GM19351 (cell line): ENCODE measurements around the gene STN1.

Experiments used
- ATAC-seq: cut with Tn5 transposase; IDR thresholded peaks from one replicate; pipeline ENCODE4 v1.9.1; 2021; ENCODE audit warnings: mild to moderate bottlenecking, moderate library complexity; ENCODE audit not compliant: unreplicated experiment

STN1 gene

GRCh38 chr10:103895411-103896186 is 22.4 kb downstream of the STN1 start:
- no peak for ATAC-seq

- no peak for ATAC-seq
Measured at GRCh38 chr10:103894441-103894864, 23.5 kb downstream of the STN1 start.

DNA sequence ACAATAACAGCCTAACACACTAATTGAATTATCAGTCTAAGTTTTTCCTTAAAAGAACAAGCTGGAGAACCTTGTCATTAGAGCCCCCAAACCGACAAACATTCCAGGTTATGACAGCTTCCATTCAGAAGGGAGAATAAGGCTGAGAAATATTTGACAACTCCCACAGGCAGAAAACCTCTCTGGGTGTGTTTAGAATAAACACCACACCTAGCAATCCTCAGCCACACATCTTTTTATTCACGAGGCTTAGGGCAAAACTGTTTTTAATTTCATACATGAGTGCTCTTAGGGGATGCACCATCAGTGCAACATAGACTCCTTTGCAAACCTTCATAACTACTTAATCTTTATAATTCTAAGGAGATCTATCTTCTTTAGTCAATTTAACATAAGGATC is 24.2 kb downstream of the STN1 start:
- ATAC-seq, result no peak

DNA sequence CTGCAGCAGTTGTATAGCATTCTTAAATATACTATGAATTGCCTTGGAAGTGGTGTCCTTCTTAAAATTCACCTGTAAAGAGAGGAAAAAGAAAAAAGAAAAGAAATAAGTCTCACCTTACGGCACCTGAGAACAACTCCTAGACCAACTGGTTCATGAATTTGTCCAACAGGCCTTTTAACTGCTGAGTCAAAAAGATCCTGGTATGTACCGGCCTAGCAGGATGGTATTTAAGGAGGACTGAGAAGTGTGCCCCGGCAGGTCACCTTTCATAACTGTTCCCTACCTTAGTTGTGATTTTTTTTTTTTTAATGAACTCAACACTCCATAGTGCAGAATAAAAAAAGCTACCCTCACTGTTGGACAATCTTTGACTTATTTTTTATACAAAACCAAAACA is 25.8 kb downstream of the STN1 start:
- ATAC-seq, result no peak

- no peak for ATAC-seq
Measured at GRCh38 chr10:103890688-103891087, 27.3 kb downstream of the STN1 start.

DNA sequence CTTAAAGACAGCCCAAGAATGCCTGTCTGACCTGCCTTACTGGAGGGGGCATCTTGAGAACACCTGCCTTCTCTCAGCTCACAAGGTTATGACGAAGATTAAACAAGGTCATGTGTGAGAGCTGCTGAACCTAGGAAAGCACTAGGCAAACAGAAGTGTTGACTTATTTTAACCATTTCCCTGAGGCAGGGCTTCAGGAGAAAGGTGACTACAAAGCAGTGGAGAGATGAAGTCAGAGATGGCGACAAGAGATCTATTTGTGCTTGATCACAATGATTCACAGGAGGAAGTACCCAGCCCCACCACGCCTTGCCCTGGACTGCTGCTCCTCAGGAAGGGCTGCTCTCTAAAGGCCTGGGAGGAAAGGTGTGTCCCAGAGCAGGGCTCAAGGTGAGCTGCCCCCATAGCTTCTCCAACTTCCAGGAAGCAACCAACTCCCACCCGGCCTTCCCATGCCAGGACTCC is 27.8 kb downstream of the STN1 start:
- no peak for ATAC-seq

DNA sequence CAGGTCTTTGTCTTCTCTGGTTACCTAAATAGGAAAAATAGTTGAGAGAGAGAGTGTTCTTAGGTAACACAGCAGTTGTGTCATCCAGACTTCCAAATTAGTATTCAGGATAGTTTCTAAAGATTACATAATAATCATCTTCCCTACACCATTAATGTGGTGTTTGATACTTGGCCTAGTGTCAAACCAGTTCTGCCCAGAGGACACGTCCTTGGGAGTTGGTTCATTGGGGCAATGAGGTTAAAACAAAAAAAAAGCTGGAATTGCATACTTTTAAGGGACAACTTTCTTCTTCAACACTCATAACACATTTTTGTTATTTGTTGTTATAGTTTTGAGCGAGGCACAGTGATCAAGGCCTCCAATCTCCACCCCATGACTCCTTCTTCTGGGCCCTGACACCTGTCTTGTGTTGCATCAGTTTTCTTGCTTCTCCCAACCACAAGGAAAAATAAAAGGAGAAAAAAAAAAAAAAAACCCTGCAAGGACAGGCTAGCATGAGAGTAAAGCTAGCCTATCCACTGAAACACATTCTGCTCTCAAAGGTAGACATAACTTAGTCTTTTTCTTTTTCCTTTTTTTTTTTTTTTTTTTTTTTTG is 28.8 kb downstream of the STN1 start:
- no peak for ATAC-seq

DNA sequence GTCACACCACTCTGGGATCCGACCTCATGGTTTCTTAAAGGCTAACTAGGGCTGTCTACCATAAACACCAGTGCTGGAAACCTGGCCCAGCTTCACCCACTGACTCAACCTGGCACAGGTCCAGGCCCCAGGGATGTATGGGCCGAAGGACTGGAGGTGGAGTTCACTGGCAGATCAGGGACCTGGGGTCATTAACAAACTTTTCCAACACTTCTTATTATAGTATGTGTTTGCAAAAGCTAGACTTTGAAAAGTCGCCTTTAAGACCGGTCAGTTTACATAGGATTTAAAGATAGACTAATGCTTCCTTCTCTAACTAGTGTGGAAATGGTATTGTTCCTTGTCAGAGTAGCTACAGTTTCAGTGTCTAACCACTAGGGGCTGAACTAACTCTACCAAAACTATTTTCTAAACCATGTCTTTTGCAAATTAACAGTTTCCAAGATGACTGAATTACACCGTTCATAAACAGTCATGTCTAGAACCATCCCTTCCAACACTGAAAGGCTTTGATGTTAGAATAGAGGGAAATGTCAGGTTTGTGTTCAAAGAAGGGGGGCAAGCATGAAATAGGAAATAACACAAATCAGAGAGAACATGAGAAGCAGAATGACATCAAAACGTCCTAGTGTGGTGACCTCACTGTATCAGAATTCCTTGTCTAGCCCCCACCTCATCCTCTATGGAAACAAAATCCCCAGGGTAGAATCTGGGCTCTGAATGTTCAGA is 29.7 kb downstream of the STN1 start:
- peak; percentile 67 for ATAC-seq

- no peak for ATAC-seq
Measured at GRCh38 chr10:103885617-103886016, 32.4 kb downstream of the STN1 start.

DNA sequence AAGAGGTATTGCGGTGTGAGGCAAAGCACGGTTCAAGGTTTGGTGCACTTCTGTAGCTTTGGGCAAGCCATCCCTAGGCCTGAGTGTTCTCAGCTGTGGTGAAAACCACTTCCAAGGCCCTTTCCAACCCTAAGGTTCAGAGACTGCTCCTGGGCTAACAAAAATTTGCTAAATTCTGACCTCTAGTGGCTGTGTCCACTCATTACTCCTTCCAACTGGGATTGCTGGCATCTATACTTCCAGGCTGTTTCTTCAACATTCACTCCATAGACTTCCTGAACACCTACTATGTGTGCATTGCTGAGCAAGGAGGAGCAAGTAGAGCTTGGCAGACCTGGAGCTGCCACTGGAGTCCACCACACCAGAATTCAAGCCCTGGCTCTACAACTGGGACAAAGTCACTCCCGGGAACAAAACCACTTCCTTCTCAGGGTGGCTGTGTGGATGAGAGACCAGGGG is 33.3 kb downstream of the STN1 start:
- peak; percentile 58 for ATAC-seq

GRCh38 chr10:103882285-103883007 is 35.5 kb downstream of the STN1 start:
- no peak for ATAC-seq

DNA sequence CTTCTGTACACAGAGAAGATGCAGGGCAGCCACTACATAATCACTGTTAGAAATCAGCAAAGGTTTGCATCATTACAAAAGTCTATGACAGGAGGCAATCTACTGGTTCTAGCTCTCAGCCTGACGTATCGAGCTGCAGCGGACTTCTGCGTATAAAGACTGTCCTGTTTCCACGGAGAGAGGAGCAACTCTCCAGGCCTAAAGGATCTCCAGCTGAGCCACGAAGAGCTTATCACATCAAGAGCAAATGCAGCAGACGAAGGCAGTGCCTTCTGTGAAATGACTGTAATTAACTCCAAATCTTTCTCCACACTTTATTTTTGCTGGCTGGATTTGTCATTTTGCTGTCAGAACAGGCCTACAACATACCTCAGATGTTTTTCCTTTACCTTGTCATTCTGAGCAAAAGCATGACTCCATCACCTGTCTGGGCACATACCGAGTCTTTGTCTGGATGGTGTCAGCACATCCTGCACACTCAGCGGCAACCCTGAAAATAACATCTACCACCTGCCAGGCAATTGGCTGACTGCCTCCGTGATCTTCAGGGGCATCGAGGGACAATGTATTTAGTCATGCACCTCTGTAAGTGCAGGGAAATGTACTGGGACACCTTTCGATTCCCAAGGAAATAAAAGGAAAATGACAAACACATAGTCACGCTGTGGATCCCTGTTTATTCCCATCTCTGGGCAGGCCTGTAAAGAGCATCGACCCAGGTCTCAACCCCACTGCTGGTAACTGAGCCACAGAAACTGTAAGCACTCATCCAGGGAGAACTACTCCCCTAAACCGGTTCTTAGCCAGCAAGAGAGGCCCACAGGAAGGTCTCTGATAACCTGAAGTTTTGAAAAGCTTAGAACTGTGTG is 36.3 kb downstream of the STN1 start:
- ATAC-seq, result no peak

GRCh38 chr10:103879831-103880230 is 38.2 kb downstream of the STN1 start:
- no peak for ATAC-seq

- ATAC-seq, result no peak
Measured at GRCh38 chr10:103879409-103879808, 38.6 kb downstream of the STN1 start.

DNA sequence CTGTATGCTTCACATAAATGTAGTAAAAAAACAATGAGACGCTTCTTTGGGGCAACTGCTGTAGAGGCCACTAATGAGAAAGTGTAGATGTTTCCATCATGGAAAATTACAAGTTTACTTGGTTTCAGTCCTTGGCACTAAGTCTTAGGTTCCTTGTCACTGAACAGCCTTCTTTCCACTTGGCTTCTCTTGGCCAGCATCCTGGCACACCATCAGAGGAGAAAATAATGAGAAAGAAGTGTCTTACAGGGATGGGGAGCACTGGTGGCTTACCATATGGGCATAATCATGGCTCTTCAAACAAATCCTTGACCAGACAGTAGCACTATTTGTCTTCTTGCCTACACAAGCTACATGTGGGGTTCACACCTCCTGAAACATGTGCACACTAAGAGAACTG is 40.1 kb downstream of the STN1 start:
- ATAC-seq, result no peak

DNA sequence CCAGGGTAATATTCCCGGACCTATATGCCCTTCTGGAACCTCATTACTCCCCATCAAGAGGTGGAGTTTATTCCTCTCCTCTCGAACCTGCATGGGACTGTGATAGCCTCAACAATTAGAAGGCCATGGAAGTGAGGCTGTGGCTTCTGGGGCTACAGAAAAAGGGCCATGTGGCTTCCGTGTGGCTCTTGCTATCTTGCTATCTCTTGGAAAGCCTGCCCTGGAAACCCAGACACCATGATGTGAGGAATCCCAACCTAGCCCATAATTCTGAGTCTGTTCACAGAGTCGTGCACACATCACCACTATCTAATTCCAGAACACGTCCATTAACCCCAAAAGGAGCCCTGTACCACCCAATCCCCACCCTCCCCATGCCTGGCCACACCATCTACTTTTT is 41.8 kb downstream of the STN1 start:
- ATAC-seq, result no peak

DNA sequence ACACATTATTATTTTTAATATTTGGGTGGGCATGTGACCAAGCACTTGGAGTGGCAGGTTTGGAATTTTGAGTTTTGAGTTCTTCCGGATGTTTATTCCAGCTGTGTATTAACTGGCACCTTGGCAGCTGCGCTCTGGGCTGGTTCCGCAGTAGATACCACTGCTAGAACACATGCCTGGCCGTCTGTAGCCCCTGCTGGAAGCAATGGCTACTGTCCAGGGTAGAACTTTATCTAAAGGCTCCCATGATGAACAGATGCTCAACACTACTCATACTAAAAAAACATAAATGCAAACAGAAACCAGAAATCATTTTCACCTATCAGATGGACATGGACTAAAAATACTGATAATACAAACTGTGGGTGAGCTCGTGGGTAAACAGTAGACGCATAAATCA is 43.3 kb downstream of the STN1 start:
- no peak for ATAC-seq

DNA sequence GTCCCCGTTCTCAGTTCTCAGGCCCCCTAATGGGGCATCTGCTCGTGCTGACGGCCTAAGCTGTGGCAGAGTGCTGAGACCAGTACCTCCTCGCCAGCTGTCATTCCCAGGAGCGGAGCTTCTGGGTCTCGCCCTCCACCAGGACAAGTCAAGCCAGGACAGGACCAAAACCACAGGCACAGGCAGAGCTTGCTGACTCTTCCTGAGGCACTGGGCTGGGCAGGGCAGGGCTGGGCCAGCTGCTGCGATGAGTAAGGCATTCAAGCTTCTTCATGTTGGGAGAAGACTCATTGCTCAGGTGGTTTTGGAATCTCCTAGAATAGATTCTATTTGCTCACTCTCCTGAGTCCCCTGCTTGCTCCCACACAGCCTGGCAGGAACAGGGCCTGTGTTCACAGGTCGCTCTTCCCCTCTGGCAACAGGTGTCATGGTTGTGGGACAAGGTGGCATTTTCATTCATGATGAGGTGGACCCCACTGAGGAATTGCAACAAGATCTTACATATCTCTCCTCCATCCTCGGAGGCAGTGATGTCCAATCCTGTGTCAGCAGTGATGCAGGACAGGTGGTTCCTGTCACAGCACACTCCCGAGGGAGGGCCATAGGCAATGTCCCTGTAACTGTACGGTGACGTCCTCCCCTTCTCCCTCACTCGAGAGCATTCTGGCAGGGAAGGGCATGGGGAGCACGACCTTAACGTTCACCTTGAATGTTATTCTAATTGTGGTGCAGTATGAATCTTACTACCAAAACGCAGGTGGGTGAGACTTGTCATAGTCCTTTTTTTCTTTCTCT is 45.6 kb downstream of the STN1 start:
- no peak for ATAC-seq

DNA sequence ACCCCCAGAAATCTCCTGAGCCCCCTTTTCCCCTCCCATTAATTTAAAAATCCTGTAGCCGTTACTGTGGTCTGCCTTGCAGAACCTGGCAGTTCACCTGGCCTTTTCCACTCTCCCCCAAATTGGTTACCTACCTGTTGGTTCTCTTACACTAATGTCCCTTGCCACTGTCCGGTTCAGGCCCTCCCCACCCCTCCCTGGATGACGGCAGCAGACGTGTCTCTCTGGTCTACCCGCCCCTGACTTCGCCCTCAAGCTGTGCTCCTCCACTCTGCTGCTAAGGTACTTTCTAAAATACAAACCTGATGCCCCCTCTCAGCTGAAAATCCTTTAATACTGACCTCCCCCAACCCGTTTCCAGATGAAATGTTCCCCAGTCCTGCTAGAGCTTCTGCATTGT is 47.0 kb downstream of the STN1 start:
- no peak for ATAC-seq
